SIG-M5 treated with dmso at 0.1 percent for 504 hours (cell line): Measurements from ENCODE around the gene KCNJ13.
A peak's percentile ranks its signal among the peaks of the same experiment; 100 is the strongest.

Source experiments
- DNase-seq: peaks from one replicate; lab custom pipeline; 2025; ENCODE audit not compliant: unreplicated experiment; lab: John Stamatoyannopoulos, UW

Gene KCNJ13

DNA sequence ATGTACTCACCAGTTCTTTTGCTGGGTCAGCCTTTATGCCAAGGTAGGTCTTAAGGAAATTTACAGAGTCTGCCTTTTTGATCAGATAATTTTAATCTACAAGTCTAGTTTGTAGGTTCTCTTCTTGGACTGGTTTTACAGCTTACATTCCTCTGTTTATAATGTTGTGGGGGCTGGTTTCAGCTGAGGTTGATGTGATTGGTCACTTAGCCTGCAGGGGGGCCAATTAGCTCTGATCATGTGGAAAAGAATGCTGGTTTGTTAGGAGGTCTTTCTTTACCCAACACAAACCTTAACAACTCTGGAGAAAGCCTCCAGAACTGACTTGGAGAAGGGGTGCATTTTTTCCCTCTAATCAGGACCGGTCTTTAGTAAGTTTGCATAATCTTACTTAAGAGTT is at the start of gene KCNJ13:
Gene KCNJ13 (minus strand): TSS at position 131 of the 400 bp plus-strand sequence. CDS start 5,203 bp downstream, outside the sequence.
- peak; percentile 23 for DNase-seq

DNA sequence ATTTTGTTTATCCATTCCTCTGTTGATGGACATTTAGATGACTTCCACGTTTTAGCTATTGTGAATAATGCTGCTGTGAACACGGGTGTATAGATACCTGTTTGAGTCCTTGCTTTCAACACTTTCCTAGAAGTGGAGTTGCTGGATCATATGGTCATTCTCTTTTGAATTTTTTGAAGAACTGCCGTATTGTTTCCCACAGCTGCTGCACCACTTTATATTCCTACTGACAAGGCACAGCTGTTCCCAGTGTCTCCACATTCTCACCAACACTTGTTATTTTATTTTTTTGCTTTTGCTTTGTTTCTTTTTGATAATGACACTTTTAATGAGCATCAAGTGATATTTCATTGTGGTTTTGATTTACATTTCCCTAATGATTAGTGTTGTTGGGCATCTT is 41.4 kb upstream of the KCNJ13 start:
- no peak for DNase-seq

GRCh38 chr2:232816657-232817056 is 40.3 kb upstream of the KCNJ13 start:
- DNase-seq, result no peak

DNA sequence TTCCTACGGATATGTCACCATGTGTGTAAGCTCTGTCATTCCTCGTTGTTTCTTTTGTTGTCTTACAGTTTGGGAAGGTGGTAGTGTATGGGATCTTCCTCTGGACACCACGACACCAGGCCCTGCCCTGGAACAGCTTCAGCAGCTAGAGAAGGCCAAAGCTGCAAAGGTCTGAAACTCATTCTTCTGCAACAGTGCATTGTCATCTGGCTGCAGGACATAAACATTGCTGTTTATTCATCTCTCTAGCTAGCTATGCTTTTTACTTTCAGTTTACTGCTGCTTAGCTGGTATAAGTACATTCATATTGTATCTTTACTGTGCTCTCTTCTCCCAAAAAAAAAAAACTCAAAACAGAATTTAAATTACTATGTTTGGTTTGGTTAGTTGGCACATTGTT is 39.2 kb upstream of the KCNJ13 start:
- DNase-seq, result no peak

DNA sequence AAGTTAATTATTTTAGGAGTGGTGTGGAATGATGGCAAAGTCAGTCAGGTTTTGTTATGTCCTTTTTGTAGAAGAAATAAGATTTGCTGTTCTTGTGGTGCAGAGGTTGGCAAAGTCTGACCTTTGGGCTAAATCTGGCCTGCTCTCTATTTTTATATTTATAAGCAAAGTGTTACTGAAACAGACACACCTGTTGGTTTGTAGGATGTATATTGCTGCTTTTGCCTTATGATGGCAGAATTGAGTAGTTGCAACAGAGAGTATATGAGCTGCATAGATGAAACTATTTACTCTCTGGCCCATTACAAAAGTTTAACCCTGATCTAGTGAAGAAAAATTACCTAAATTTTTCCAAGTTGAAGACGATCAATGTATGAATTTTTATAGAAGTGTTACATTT is 34.1 kb upstream of the KCNJ13 start:
- DNase-seq, result no peak

GRCh38 chr2:232809349-232810124 is 33.2 kb upstream of the KCNJ13 start:
- DNase-seq, result no peak

GRCh38 chr2:232802091-232802490 is 25.7 kb upstream of the KCNJ13 start:
- no peak for DNase-seq

DNA sequence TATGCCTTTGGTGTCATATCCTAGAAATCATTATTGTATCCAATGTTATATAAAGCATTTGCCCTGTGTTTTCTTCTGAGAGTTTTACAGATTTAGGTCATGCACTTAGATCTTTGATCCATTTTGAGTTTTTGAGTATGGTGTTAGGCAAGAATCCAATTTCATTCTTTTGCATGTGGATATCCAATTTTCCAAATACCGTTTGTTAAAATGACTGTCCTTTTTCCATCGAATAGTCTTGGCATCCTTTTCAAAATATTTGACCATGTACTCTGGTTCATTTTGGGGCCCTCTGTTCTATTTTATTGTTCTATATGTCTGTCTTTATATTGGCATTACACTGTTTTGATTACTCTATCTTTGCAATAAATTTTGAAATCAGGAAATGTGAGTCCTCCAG is 23.8 kb upstream of the KCNJ13 start:
- no peak for DNase-seq

DNA sequence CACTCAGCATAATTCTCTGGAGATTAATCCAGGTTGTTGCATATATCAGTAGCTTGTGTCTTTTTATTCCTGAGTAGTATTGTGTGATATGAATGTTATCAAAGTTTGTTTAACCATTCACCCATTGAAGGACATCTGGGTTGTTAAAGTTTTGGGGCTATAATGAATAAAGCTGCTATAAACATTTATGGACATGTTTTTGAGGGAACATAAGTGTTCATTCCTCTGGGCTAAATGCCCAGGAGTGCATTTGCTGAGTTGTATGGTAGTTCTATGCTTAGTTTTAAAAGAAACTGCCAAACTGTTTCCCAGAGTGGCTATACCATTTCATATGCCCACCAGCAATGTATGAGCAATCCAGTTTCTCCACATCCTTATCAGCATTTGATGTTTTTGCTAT is 21.8 kb upstream of the KCNJ13 start:
- DNase-seq, result no peak

GRCh38 chr2:232795920-232796319 is 19.6 kb upstream of the KCNJ13 start:
- DNase-seq, result no peak

GRCh38 chr2:232794981-232795380 is 18.6 kb upstream of the KCNJ13 start:
- no peak for DNase-seq

- DNase-seq, result no peak
Observed at GRCh38 chr2:232793271-232793670, 16.9 kb upstream of the KCNJ13 start.

GRCh38 chr2:232791518-232791917 is 15.2 kb upstream of the KCNJ13 start:
- DNase-seq, result no peak

GRCh38 chr2:232789082-232789481 is 12.7 kb upstream of the KCNJ13 start:
- DNase-seq, result no peak

DNA sequence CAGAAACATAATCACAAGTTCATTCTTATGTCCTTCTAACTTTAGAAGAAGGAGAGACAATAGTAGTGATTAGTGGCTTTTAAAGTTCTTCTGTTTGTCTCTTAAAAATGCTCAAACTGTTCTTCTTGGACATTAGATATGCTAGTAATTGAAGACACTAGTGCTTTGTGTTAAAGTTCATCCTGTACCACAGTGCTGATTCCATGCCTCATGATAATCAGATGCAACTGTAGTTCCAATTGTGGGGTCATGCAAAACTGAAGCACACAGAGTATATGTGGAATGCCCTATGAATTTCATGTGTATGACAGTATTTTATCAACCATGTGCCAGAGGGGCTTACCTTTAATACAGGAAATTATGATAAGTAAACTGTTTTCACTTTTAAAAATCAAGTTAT is 11.4 kb upstream of the KCNJ13 start:
- DNase-seq, result no peak

- no peak for DNase-seq
Observed at GRCh38 chr2:232783278-232783677, 6.9 kb upstream of the KCNJ13 start.

GRCh38 chr2:232781765-232782164 is 5.4 kb upstream of the KCNJ13 start:
- no peak for DNase-seq

GRCh38 chr2:232779934-232780333 is 3.6 kb upstream of the KCNJ13 start:
- no peak for DNase-seq

- DNase-seq, result no peak
Observed at GRCh38 chr2:232779465-232779864, 3.1 kb upstream of the KCNJ13 start.

- no peak for DNase-seq
Observed at GRCh38 chr2:232777276-232777675, 911 bp upstream of the KCNJ13 start.

DNA sequence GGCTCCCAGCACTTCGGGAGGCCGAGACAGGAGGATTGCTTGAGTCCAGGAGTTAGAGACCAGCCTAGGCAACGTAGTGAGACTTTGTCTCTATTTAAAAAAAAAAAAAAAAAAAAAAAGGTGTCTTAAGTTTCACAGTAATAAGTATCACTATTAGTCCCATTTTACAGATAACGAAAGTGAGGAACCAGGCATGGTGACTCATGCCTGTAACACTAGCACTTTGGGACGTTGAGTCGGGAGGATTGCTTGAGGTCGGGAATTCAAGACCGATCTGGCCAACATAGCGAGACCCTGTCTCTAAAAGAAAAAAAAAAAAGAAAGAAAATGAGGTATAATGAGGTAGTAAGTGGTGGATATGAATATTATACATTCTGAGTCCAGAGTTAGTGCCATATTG is 2.5 kb downstream of the KCNJ13 start:
- DNase-seq, result no peak

GRCh38 chr2:232772531-232772930 is 3.8 kb downstream of the KCNJ13 start:
- no peak for DNase-seq

DNA sequence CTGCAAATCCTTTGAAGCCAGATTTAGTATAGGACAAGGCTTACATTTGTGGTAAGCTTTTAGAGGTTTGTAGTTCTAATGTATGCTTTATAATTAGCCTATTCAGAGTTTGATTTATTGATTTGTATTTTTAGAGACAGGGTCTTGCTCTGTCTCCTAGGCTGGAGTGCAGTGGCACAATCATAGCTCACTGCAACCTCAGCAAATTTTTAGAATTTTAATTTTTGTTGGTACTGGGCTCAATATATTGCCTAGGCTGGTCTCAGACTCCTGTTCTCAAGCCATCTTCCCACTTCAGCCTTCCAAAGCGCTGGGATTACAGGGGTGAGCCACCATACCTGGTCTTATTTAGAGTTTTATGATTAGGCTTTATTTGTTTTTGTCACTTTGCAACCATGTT is 4.5 kb downstream of the KCNJ13 start:
- no peak for DNase-seq
